ENCODE data around the gene DHX16. TPM values are rescaled to one million over a fixed set of nuclear protein-coding genes. Genes with fewer than 3 reads are reported as not detected.

DHX16 gene
- total and polyA plus RNA-seq, 9 of the 15 experiments (the other 6 are each of a cell fraction or from before 2014, with no cell fraction given), result 14.6 to 66.1 (median 47.5) TPM

GRCh38 chr6:30644769-30645168, 28.0 kb downstream of the DHX16 start:
- Histone ChIP-seq H3K4me3 (no peak overlapping the region), H3K36me3 (ENCODE audit: control insufficient read depth, insufficient read depth, low read length) (peaks cover 26% of the 10 kb centered on the region), H3K27me3 (ENCODE audit: control insufficient read depth in 2 of 2, insufficient read depth in 2 of 2, low read length in 2 of 2) (no peaks in the 10 kb centered on the region), H4K20me1 (replicated peaks; ENCODE audit: control insufficient read depth, insufficient read depth, low read length) (no peaks in the 10 kb centered on the region), H3K9ac (ENCODE audit: insufficient read depth in 1 of 2, low read depth in 2 of 2, low read length in 2 of 2) (peak overlapping the region in 1 of 2 experiments; percentile 44; a peak in 1 of 4 replicates), H2AFZ (ENCODE audit: low read depth, low read length) (no peak overlapping the region), H3K4me2 (ENCODE audit: insufficient read depth, low read length) (no peak overlapping the region), H3K27ac (ENCODE audit: extremely low read depth, low read depth, low read length) (no peak overlapping the region), H3K9me3 (replicated peaks; ENCODE audit: control insufficient read depth, insufficient read depth, low read depth, low read length) (no peaks in the 10 kb centered on the region; the same call in 1 of the 2 replicates), H3K9me1 (ENCODE audit: control insufficient read depth, insufficient read depth, low read length) (no peaks in the 10 kb centered on the region), H3K79me2 (ENCODE audit: control insufficient read depth, insufficient read depth, low read length) (peaks cover 43% of the 10 kb centered on the region), H3K4me1 (replicated peaks in 1 of 2; ENCODE audit: control insufficient read depth in 2 of 2, insufficient read depth in 2 of 2, low read length in 2 of 2) (peaks cover 15 to 32% of the 10 kb centered on the region in 2 experiments)
- no peak for DNase-seq (ENCODE audit: extremely low read depth in 1 of 4, low spot score in 3 of 4)
- ATAC-seq, result no peak
- POLR2A ChIA-PET, result interaction anchor here (0.5 to 3.9 kb wide), 4 partner anchors 31 to 1750 kb away, joined by 3 to 46 read pairs (median 3); no protein-coding TSS in a partner anchor
- TF ChIP-seq REST (IDR thresholded peaks at IDR 0.05; ENCODE audit: borderline replicate concordance) (no peak), REST (CRISPR knock-in tag; IDR thresholded peaks at IDR 0.05; ENCODE audit: low read depth) (no peak), ELF1 (tag; IDR thresholded peaks at IDR 0.05) (no peak), ZNF778 (CRISPR knock-in tag; IDR thresholded peaks at IDR 0.05) (no peak), HNRNPH1 (optimal IDR thresholded peaks at IDR 0.05; ENCODE audit: low read depth, low read length) (no peak), MCM5 (IDR thresholded peaks at IDR 0.05; ENCODE audit: low read depth) (no peak), HMG20B (CRISPR knock-in tag; IDR thresholded peaks at IDR 0.05) (no peak), EZH2 (IDR thresholded peaks at IDR 0.05; ENCODE audit: borderline replicate concordance, low read depth, low read length) (no peak), RCOR1 (IDR thresholded peaks at IDR 0.05; ENCODE audit: borderline replicate concordance in 1 of 2, low read depth in 2 of 2, low read length in 2 of 2) (no peak), ATF3 (IDR thresholded peaks at IDR 0.05) (no peak), ATF3 (CRISPR knock-in tag; conservative IDR thresholded peaks at IDR 0.05) (no peak), BRCA1 (IDR thresholded peaks at IDR 0.05) (no peak), BRCA1 (CRISPR knock-in tag; IDR thresholded peaks at IDR 0.05) (no peak), ZNF77 (CRISPR knock-in tag; IDR thresholded peaks at IDR 0.05) (no peak)
- TF ChIP-seq, protein P1, sequence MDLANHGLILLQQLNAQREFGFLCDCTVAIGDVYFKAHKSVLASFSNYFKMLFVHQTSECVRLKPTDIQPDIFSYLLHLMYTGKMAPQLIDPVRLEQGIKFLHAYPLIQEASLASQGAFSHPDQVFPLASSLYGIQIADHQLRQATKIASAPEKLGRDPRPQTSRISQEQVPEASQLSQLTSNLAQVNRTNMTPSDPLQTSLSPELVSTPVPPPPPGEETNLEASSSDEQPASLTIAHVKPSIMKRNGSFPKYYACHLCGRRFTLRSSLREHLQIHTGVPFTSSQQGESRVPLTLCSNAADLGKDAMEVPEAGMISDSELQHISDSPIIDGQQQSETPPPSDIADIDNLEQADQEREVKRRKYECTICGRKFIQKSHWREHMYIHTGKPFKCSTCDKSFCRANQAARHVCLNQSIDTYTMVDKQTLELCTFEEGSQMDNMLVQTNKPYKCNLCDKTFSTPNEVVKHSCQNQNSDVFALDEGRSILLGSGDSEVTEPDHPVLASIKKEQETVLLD (IDR thresholded peaks at IDR 0.05), result no peak
- WGBS (ENCODE audit: insufficient coverage, low coverage, missing lambda C conversion rate), result 73% methylated on average over 5 of the region's 5 CpGs
- BruUV-seq (replicated peaks), result no TSS peak
- CTCF ChIA-PET (ENCODE audit: low intra/inter-chr PET ratio), result interaction anchor here (0.6 kb wide), 1 partner anchor 96 kb away, joined by 4 read pairs; no protein-coding TSS in a partner anchor
- FAIRE-seq, result no peak
- intact Hi-C loops (cut with micrococcal nuclease) (no loop called here), in situ Hi-C loops (cut with MboI) (no loop called here)

Data from K562 (cell line).